HG03135 (cell line): ENCODE data around the gene C2orf69.

ENCODE experiments used
- ATAC-seq: cut with Tn5 transposase; IDR thresholded peaks from one replicate; pipeline ENCODE4 v1.9.1; 2021; ENCODE audit warnings: mild to moderate bottlenecking, moderate library complexity; ENCODE audit not compliant: unreplicated experiment

C2orf69 gene, protein sequence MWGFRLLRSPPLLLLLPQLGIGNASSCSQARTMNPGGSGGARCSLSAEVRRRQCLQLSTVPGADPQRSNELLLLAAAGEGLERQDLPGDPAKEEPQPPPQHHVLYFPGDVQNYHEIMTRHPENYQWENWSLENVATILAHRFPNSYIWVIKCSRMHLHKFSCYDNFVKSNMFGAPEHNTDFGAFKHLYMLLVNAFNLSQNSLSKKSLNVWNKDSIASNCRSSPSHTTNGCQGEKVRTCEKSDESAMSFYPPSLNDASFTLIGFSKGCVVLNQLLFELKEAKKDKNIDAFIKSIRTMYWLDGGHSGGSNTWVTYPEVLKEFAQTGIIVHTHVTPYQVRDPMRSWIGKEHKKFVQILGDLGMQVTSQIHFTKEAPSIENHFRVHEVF

DNA sequence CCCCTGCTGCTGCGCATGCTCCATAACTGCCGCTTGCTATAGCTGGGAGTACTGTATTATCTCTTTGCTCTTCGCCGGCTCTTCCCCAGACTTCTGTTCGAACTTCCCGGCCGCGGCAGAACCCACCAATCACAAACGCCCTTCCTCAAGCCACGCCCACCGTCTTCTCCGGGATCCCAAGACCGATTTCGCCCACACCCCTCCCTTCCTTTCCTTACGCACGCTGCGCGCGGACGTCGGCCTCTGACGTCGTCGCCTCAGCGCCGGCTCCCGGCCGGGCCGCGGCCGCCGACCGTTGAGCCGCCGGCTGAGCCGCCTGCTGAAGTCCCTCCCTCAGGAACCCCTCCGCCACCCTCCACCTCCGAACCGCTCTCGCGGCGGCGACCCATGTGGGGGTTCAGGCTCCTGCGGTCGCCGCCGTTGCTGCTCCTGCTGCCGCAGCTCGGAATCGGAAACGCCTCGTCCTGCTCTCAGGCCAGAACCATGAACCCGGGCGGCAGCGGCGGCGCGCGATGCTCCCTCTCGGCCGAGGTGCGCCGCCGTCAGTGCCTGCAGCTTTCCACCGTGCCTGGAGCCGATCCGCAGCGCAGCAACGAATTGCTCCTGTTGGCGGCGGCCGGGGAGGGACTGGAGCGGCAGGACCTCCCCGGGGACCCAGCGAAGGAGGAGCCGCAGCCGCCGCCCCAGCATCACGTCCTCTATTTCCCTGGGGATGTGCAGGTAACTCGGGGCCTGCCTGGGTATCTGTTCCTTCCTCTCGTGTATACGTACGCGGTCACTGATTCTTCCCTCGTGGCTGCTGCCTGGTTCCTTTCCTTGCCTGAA is at the start of gene C2orf69:
Gene C2orf69 (plus strand): TSS at position 242 of the 825 bp plus-strand sequence. CDS start 146 bp downstream, at position 388.
- ATAC-seq, result peak; percentile 87

DNA sequence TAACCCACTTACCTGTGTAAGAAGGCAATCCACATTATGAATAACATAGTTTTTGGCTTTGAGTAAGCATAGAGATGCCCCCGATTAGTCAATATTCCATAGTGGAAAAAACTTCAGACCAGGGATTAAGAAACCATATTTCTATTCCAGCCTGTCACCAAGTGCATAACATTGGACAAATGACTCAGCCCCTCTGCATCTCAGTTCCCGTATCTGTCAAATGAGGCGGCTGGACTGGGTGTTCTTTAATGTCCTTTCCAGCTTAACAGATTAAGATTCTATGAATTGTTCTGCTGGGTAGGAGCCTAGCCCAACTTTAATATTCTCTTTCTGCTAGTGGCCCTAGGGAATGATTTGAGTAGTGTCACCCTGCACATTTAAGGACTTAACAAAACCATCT is 48.3 kb upstream of the C2orf69 start:
- no peak for ATAC-seq

DNA sequence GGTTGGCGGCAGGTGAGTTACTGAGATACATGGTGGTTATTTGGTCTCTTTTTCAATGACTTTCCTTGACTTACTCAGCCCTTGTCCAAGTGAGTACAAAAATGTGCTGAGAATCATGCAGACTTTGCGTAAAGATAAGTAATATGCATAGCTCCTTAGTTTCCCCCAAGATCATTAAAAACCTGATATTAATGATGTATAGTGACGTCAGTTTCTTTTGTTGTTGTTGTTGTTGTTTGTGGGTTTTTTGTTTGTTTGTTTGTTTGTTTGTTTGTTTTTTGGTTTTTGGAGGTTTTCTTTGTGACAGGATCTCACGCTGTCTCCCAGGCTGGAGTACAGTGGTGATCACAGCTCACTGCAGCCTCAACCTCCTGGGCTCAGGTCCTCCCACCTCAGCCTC is 45.2 kb upstream of the C2orf69 start:
- ATAC-seq, result no peak

DNA sequence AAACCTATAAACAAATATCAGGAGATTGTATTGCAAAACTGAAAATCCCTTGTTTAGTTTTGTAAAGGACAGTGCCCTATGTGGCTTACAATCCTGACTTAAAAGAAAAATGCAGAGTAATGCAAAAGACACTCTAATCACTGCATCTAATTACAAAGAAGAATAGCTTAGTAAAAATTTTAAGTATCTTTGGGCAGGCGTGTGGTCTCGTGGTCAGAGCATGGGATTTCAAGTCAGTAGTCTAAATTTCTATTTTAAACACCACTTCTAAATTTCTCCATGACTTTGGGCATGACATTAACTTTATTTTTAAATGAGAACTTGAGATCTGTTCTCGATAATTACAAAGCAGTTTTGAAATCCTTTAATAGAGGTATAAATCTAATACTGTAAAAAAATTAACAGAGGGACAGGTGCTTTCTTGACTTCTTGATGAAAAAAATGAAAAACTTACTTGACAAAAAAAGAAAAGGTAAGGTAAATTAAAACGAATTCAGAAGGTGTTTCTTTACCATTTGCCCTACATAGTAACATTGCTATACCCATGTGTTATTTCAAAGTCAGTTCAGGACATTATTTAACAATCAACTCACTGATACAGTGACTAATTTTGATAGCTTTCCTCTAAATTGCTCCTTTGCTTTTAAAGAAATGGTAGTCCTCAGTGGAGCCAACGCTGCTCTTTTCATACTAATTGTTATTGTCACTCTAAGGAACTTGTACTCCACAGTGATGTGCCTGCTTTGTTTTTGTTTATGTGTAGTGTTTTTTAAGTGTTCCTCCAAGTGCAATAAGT is 42.5 kb upstream of the C2orf69 start:
- no peak for ATAC-seq

DNA sequence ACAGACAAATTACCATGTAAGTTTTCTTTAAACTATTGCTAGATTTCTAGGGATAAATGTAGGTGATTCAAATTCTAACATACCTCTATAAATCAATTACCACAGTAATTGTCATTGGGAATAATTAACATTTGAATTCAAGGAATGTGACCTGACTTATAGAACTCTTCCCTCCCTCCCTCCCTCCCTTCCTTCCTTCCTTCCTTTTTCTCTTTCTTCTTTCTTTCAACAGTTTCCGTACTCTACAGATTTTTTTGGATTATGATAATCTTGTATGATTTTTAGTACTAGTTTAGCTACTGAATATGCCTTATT is 41.9 kb upstream of the C2orf69 start:
- no peak for ATAC-seq

DNA sequence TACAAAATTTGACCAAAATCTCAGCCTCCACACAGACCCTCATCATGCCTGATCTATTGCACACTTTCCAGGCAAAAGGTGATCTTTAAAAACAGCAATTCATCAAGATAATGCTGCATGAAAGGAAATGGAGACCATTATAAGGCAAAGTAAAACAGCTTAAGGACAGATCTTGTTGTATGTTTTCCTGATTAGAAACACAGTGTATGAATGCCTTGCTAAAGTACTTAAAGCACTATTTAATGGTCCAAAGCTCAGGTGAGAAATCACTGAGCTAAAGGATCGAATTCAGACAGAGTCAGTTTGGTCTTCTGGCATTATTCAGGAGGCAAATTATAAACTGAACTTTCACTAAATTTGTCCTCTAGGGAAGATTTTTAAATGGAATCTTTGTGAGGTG is 41.4 kb upstream of the C2orf69 start:
- ATAC-seq, result no peak

DNA sequence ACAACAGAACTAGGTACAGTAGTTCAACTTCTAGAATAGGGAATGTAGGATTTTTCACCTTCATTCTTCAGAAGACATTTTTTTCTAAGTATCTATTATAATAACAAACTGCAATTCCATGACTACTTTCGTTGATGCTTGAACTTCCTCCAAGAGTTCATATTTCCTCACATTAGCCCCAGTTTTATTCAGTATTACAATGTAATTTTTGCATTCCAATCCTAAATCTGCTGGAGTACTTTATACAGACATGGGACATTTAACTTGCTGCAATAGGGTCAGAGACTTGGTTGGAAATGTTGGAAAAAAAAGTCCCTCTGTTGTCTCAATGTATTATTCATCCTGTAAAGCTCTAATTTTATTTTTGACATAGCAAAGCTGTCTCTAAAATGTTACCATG is 40.5 kb upstream of the C2orf69 start:
- ATAC-seq, result no peak

DNA sequence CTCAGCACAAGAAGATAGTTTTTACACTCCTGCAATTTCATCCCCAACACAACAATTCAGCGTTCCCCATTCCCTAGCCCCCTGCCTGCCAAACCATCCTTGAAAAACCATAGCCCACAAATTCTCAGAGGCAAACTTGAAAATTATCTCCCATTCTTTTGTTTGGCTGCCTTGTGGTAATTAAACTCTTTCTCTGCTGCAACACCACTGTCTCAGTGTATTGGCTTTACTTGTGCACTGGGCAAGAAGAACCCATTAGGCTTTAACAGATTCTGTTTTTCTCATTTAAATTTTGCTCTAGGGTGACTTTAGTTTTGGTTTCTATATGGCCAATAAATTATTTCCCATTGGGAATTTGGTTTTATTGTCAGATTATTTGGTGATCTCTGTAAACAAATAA is 36.9 kb upstream of the C2orf69 start:
- no peak for ATAC-seq

DNA sequence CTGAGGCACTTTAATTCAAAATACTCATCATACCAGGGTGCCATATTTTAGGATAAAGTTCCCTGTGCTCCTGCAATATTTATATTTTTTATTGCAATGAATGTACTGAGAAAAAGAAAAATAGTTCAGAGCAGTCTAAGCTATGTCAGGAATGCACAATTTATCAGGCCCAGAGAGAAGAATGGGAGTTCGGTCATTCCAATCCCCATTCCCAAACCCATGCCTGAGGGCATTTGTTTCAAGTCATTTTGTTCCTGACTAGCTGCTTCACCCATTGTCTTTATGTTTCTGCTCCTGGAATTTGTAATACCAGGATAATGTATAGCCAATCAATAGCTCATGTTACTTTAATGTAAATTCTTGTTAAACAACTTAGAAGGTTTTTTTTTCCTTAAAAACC is 35.7 kb upstream of the C2orf69 start:
- no peak for ATAC-seq

DNA sequence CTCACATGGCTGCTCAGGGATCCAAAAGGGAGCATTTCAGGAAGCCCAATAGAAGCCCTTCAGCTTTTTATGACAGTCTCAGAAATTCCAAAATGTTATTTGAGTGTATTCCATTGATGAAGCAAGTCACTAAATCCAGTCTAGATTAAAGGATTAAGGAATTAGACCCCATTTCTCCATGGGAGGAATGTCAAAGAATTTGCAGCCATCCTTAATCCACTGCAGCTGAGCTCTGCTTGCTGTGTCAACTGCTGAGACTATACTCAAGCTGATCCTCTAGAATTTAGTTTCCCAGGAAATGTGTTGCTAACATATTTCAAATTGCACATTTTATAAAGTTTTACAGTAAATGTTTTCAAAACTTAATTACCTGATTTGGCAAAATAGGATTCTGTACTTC is 28.4 kb upstream of the C2orf69 start:
- ATAC-seq, result no peak

DNA sequence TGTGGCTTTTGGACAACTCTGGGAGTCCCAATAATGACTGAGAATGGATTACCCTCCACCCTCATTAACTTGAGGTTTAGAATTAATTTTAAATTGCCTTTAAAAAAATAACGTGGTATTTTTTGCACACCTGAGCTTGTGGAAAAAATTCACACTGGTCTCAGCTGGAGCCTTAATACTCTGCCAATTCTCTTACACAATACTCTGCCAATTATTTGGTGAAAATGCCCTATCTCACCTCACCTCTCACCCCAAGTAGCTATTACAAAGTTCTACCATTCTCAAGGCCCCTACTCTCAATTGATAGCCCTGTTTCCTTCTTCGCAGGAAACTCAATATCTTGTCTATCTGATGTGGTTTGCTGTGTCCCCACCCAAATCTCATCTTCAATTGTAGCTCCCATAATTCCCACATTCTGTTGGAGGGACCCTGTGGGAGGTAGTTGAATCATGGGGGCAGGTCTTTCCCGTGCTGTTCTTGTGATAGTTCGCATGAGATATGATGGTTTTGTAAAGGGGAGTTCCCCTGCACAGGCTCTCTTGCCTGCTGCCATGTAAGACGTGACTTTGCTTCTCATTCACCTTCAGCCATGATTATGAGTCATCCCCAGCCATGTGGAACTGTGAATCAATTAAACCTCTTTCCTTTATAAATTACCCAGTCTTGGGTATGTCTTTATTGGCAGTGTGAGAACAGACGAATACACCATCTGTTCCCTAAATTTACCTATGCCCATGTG is 27.4 kb upstream of the C2orf69 start:
- no peak for ATAC-seq

DNA sequence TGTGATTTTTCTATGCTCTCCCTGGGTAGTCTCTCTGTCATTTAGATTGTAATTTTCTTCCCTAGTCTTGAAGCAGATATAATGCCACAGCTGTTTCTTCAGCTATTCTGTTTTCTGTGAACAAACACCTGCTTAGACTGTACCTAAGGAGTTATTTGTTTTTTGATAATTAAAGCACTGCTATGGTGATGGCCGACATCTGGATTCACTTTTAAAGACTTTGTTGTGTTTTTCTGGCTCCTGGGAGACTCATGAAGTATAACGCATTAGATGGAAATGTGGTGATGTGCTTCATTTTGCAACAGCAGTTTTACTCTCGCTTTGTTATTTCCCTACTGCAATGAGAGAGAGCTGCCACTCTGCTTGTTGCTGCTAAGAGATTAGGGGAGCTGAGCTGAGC is 15.7 kb upstream of the C2orf69 start:
- no peak for ATAC-seq

DNA sequence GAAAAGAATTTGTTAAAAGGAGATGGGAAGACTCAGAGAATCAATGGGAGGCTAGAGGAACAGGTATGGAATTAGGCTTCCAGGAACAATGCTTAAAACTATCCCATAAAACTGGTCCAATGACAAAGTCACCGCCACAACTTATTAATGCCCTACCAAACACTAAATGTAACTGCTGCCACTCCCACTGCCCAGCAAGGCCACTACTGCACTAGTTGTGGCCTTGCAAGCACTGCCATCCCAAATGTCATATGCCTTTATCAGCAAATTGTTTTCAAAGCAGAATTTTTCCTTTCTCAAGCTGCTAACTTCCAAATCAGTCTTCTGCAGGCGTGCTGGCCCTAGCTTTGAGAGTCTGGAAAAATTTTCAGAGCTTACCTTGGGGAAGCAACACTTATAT is 14.5 kb upstream of the C2orf69 start:
- no peak for ATAC-seq

DNA sequence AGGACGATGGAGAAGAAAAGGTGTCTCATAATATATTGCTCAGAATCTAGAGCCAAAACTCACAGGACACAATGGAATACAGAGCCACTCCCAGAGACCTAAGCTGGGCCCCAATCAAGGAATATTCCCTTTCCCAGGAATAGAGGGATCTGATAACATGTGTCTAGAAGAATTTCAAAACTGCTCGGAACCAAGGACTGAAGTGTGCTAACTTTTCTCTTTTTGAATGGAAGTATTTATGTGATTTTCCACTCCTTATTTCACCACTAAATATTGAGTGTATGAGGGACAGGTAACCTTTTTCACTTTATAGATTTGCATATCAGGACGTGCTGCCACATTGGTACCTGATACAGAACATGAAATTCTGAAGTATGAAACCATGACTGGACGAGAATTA is 9.2 kb upstream of the C2orf69 start:
- ATAC-seq, result no peak

DNA sequence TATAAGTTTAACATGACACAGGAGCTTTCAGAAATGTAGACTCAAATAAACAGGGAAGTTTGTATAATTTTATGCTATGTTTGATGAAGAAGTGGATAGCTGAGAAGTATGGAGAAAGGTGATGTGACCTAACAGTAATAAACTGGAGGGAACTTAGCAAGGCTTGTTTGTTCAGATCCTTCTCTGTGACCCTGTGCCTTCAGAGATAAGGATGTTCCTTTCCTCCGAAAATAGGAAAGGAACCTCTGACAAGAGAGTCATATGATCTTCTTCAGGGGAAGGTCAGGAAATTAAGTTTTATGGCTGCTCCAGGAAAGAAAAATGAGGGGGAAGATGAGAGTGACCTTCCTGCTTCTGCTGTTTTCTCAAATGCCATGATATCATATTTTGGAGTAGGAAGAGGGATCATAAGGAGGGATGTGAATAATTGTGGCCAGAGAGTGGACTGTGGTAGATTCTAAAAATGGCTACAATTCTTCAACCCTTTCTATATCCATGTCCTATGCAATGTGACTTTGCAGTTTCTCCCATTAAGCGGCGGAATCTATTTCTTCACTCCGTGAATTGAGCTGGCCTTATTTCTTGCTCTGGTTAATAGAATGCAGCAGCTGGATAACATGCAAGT is 8.5 kb upstream of the C2orf69 start:
- ATAC-seq, result no peak

DNA sequence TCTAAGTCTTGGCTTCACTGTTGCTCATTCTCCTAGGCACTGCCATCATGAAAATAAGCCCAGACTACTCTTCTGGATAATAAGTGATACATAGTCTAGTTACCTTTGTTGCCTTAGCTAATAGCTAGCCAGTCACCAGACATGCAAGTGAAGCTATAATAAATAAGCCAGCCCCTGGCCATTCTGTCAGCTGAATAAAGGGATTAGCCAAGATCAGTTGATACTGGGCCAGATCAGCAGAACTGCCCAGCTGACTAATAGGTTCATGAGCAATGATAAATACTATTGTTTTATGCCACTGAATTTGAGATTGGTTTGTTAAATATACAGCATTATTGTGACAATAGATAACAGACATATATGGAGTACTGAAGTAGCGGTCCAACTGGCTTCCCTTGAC is 8.0 kb upstream of the C2orf69 start:
- ATAC-seq, result no peak

DNA sequence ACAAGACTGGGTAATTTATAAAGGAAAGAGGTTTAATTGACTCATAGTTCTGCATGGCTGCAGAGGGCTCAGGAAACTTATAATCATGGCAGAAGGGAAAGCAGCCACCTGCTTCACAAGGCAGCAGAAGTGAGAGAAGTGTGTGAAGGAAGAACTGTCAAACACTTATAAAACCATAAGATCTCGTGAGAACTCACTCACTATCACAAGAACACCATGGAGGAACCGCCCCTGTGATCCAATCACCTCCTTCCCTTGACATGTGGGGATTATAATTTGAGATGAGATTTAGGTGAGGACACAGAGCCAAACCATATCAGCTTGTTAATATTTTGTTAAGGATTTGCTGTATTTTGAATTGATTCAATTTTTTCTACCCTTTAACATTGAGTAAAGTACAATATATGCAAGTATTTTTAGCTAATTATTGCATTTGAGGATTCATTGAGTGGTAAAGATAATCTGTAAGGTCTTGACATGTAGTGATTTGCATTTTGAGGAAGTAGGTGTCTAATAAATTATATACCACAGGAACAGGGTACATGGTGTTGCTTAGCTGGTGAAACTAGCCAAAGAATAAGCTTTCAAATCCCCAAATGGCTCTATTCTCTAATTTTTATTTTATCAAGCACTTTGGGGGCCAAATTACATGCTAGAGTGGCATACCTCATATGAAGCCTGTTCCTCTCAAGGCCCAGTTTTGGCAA is 3.9 kb upstream of the C2orf69 start:
- no peak for ATAC-seq

DNA sequence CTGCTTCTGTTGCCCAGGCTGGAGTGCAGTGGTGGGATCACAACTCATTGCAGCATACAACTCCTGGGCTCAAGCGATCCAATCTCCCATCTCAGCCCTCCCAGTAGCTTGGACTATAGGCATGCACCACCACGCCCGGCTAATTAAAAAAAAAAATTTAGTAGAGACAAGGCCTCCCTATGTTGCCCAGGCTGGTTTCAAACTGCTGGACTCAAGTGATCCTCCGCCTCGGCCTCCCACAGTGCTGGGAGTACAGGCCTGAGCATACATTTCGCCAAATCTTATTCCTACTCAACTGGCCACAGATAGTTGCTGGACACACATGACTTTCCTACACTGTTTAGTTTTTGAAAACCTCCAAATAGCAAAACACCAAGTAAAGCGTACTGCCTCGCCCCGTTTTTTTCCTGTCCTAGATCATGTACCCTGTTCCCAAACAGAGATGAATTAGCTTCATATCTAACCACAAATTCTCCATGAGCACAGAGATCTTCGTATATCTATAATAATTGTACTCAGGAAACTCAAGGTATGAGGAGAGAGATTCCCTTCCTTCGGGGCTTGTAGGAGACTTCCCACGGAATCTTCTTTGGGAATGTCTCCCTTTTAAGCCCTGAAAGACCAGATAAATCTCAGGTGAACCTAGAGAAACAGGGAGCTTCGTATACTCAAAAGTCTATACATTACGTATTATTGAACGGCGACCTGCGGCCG is 598 bp upstream of the C2orf69 start:
- no peak for ATAC-seq

DNA sequence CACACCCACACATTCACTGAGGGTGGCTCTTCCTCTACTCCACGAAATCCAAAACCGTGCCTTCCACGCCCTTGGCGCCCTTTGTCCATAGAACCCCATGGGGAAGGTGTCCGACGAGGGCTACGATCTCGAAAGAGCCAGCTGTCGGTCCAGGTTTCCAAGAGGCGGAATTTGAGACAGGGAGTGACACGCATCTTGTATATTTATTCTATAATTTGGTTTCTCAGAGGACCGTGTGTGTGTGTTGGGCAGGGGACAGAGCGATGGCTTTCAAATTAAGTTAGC is 726 bp downstream of the C2orf69 start:
- ATAC-seq, result no peak
